ENCODE measurements around the gene ATRNL1. TPM values are rescaled to one million over a fixed set of nuclear protein-coding genes. Genes with fewer than 3 reads are reported as not detected.

Gene ATRNL1
- total RNA-seq, 6 experiments from 2014 or later, result 0.08 to 0.23 (median 0.09) TPM; not detected in 3

DNA sequence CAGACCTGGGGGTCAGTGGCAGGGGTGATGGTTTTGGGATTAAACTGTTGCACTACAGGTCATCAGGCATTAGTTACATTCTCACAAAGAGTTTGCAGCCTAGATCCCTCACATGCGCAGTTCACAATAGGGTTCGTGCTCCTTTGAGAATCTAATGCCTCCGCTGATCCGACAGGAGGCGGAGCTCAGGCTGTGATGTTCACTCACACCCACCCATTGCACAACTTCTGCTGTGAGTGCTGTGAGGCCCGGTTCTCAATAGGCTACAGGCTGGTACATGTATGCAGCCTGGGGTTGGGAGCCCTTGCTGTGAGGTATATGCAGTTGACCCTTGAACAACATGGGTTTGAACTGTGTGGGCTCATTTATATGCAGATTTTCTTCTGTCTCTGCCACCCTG, 763.4 kb downstream of the ATRNL1 start:
- H3K9me3 Mint-ChIP-seq, result no peaks in the 10 kb centered on the region
- TF ChIP-seq, protein P1, sequence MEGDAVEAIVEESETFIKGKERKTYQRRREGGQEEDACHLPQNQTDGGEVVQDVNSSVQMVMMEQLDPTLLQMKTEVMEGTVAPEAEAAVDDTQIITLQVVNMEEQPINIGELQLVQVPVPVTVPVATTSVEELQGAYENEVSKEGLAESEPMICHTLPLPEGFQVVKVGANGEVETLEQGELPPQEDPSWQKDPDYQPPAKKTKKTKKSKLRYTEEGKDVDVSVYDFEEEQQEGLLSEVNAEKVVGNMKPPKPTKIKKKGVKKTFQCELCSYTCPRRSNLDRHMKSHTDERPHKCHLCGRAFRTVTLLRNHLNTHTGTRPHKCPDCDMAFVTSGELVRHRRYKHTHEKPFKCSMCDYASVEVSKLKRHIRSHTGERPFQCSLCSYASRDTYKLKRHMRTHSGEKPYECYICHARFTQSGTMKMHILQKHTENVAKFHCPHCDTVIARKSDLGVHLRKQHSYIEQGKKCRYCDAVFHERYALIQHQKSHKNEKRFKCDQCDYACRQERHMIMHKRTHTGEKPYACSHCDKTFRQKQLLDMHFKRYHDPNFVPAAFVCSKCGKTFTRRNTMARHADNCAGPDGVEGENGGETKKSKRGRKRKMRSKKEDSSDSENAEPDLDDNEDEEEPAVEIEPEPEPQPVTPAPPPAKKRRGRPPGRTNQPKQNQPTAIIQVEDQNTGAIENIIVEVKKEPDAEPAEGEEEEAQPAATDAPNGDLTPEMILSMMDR (IDR thresholded peaks at IDR 0.05), result no peak
- H3K4me1 Mint-ChIP-seq (ENCODE audit: low read depth), result peaks cover 47% of the 10 kb centered on the region
- no peak overlapping the region for H3K4me3 Mint-ChIP-seq
- H3K36me3 Mint-ChIP-seq (ENCODE audit: low read depth), result no peaks in the 10 kb centered on the region
- H3K27me3 Mint-ChIP-seq (ENCODE audit: insufficient read depth), result no peaks in the 10 kb centered on the region; the same call in 1 of the 2 replicates
- no peak overlapping the region for H3K27ac Mint-ChIP-seq
- DNase-seq, result no peak

DNA sequence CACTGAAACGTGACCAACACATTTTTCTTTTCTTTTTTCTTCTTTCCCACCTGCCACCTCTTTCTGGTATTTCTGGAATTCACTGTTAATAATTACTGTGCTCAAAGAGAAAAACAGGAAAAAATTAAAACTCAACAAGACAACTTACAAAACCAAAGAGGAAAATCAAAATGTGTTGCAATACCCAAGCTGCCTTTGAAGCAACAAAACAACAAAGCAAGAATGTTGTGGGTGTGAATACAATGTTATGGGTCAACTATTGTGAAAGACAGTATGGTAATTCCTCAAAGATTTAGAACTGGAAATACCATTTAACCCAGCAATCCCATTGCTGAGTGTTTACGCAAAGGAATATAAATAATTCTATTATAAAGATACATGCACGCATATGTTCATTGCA, 764.7 kb downstream of the ATRNL1 start:
- DNase-seq, result peak; percentile 7
- Mint-ChIP-seq H3K27me3 (ENCODE audit: insufficient read depth) (no peaks in the 10 kb centered on the region; the same call in 1 of the 2 replicates), H3K27ac (no peak overlapping the region), H3K36me3 (ENCODE audit: low read depth) (no peaks in the 10 kb centered on the region), H3K4me1 (ENCODE audit: low read depth) (peaks cover 52% of the 10 kb centered on the region), H3K9me3 (no peaks in the 10 kb centered on the region), H3K4me3 (no peak overlapping the region)
- TF ChIP-seq, protein P1 (IDR thresholded peaks at IDR 0.05), result no peak

DNA sequence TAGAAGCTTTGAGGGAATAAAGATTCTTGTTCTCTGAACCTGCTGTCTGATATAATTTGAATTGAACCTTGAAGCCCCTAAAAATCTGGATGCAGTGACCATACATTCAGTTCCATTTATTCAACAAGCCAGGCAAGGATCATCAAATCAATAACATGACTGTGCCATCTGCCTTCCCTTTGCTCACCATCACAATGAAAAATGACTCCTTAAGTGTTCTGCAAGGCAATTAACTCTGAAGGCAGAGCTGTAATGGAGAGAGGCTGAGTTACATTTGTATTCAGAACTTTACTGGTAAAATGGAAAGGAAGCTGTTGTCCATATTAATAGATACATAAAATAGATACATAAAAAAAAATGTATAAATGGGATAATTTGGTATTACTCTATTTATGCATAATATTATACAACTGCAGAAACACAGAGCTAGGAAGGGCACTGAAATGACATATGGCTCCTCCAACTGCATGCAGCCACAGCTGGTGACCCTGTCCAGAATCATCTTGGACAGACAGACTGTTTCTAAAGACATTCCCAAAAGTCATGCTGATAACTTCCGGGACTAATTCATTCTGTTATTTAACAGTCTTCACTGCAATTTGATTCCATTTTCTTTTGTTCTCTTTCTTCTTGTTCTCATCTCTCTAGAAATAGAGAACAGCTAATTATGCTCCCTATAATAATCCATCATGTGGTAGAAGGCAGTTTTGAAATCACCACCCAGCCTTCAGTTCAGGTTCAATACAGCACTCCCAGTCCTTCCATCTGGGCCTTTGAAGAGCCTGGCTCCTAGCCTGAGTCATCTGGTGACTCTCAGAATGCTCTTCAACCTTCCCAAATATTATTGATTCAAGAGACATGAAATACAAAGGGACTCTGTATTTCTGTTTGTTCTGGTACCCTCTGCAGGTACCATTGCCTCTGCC, 767.3 kb downstream of the ATRNL1 start:
- Mint-ChIP-seq H3K4me3 (no peak overlapping the region), H3K36me3 (ENCODE audit: low read depth) (no peaks in the 10 kb centered on the region), H3K27ac (no peak overlapping the region), H3K4me1 (ENCODE audit: low read depth) (peaks cover 30% of the 10 kb centered on the region), H3K27me3 (ENCODE audit: insufficient read depth) (no peaks in the 10 kb centered on the region), H3K9me3 (no peaks in the 10 kb centered on the region)
- no peak for DNase-seq
- TF ChIP-seq, protein P1 (IDR thresholded peaks at IDR 0.05), result no peak

DNA sequence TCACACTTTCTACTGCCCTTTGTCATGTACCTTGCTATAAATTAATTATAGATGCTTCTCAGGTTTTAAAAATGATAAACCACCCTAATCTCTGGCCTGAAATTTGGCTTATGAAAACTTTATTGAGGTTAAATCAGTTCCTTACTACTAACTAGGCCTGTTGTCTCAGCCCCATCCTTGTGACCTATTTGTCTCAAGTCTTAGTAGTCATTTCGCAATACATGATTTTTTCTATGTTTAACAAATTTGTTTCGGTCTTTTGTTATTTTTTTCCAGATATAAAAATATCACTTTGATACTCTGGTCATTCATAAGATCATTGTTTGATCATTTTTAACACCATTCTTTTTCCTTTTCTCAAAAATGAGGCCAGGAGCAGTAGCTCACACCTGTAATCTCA, 768.3 kb downstream of the ATRNL1 start:
- H3K4me3 Mint-ChIP-seq, result no peak overlapping the region
- DNase-seq, result no peak
- no peaks in the 10 kb centered on the region for H3K9me3 Mint-ChIP-seq
- no peak overlapping the region for H3K27ac Mint-ChIP-seq
- H3K36me3 Mint-ChIP-seq (ENCODE audit: low read depth), result no peaks in the 10 kb centered on the region
- TF ChIP-seq, protein P1 (IDR thresholded peaks at IDR 0.05), result no peak
- peaks cover 27% of the 10 kb centered on the region for H3K4me1 Mint-ChIP-seq (ENCODE audit: low read depth)
- H3K27me3 Mint-ChIP-seq (ENCODE audit: insufficient read depth), result no peaks in the 10 kb centered on the region

DNA sequence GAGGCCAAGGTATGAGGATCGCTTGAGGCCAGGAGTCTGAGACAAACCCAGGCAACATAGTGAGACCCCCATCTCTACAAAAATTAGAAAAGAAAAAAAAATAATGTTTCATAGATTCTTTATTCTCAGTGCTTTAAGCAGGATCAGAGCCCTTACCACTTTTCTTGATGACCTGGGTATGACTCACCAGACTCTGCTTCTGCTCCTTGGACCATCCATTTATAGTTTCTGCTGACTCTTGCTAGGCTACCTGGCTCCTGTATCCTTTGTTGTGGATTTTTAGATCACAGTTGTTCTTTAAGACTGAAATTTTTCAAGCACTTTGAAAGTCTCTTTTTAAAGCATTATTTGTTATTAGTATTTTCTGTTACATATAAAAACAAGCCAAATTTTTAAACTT, 768.7 kb downstream of the ATRNL1 start:
- Mint-ChIP-seq H3K36me3 (ENCODE audit: low read depth) (no peaks in the 10 kb centered on the region), H3K4me3 (no peak overlapping the region), H3K27ac (no peak overlapping the region; the same call in 1 of the 2 replicates), H3K27me3 (ENCODE audit: insufficient read depth) (no peaks in the 10 kb centered on the region), H3K4me1 (ENCODE audit: low read depth) (peaks cover 27% of the 10 kb centered on the region), H3K9me3 (no peaks in the 10 kb centered on the region)
- peak; percentile 41 for DNase-seq
- TF ChIP-seq, protein P1 (IDR thresholded peaks at IDR 0.05), result no peak

Data from HFFc6 (cell line).